ENCODE measurements around the gene EPHA1.

EPHA1 gene

GRCh38 chr7:143374561-143374960 lies 34.1 kb downstream of the EPHA1 start:
- H2AFZ ChIP-seq (ENCODE audit: low read depth, low read length, severe bottlenecking): no peak overlapping the region

DNA sequence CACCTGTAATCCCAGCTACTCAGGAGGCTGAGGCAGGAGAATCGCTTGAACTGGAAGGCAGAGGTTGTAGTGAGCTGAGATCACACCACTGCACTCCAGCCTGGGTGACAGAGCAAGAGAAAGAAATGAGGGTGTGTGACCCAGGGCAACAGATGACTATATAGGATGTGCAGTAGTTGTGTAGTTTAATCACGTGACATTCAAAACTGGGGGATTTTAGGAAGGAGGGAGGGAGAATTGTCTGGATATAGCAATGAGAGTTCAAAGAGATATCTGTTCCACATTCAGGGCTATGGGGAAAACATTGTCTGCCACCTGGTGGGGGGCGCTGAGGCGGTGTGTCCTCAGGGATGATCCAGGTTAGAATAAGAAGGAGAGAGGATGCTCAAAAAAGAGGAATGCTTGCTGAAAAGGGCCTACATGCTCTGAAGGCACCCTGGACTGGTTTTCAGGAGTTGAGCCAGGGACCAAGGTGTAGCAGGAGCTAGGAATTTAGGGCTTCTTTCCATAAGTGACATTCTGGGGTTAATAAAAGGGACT lies 35.3 kb downstream of the EPHA1 start:
- Histone ChIP-seq H3K9me3 (ENCODE audit: insufficient read depth, low read length) (no peaks in the 10 kb centered on the region), H3K4me2 (ENCODE audit: low read depth, low read length, poor library complexity, severe bottlenecking) (no peak overlapping the region), H3K9me2 (replicated peaks; ENCODE audit: insufficient read depth, low read length) (no peaks in the 10 kb centered on the region), H3K79me2 (ENCODE audit: insufficient read depth, low read length) (no peaks in the 10 kb centered on the region), H4K20me1 (ENCODE audit: low read depth, low read length) (no peaks in the 10 kb centered on the region), H3K36me3 (ENCODE audit: low read length) (no peaks in the 10 kb centered on the region), H3K27me3 (ENCODE audit: low read length) (no peaks in the 10 kb centered on the region), H3K27ac (ENCODE audit: low read depth, low read length) (no peak overlapping the region), H3K9ac (ENCODE audit: low read length) (no peak overlapping the region), H2AFZ (ENCODE audit: low read depth, low read length, severe bottlenecking) (no peak overlapping the region), H3F3A (ENCODE audit: insufficient read depth) (no peaks in the 10 kb centered on the region), H3K4me3 (ENCODE audit: insufficient read depth, low read length, poor library complexity, severe bottlenecking) (no peak overlapping the region)
- TF ChIP-seq, protein P1, sequence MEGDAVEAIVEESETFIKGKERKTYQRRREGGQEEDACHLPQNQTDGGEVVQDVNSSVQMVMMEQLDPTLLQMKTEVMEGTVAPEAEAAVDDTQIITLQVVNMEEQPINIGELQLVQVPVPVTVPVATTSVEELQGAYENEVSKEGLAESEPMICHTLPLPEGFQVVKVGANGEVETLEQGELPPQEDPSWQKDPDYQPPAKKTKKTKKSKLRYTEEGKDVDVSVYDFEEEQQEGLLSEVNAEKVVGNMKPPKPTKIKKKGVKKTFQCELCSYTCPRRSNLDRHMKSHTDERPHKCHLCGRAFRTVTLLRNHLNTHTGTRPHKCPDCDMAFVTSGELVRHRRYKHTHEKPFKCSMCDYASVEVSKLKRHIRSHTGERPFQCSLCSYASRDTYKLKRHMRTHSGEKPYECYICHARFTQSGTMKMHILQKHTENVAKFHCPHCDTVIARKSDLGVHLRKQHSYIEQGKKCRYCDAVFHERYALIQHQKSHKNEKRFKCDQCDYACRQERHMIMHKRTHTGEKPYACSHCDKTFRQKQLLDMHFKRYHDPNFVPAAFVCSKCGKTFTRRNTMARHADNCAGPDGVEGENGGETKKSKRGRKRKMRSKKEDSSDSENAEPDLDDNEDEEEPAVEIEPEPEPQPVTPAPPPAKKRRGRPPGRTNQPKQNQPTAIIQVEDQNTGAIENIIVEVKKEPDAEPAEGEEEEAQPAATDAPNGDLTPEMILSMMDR (IDR thresholded peaks at IDR 0.05; ENCODE audit: insufficient read depth, low read length, poor library complexity, severe bottlenecking): no peak
- no peak for TF ChIP-seq EZH2phosphoT487 (conservative IDR thresholded peaks at IDR 0.05; ENCODE audit: low read length)

More at GRCh38 chr7:143374561-143374960, 34.1 kb downstream of the EPHA1 start:
- Histone ChIP-seq H3K4me3 (ENCODE audit: insufficient read depth, low read length, poor library complexity, severe bottlenecking) (no peak overlapping the region), H3K9me2 (replicated peaks; ENCODE audit: insufficient read depth, low read length) (no peaks in the 10 kb centered on the region), H3K9me3 (ENCODE audit: insufficient read depth, low read length) (no peaks in the 10 kb centered on the region), H4K20me1 (ENCODE audit: low read depth, low read length) (no peaks in the 10 kb centered on the region), H3K36me3 (ENCODE audit: low read length) (no peaks in the 10 kb centered on the region), H3K27me3 (ENCODE audit: low read length) (no peaks in the 10 kb centered on the region), H3F3A (ENCODE audit: insufficient read depth) (no peaks in the 10 kb centered on the region), H3K79me2 (ENCODE audit: insufficient read depth, low read length) (no peaks in the 10 kb centered on the region), H3K27ac (ENCODE audit: low read depth, low read length) (no peak overlapping the region), H3K4me2 (ENCODE audit: low read depth, low read length, poor library complexity, severe bottlenecking) (no peak overlapping the region), H3K9ac (ENCODE audit: low read length) (no peak overlapping the region)
- TF ChIP-seq, protein P1 (IDR thresholded peaks at IDR 0.05; ENCODE audit: insufficient read depth, low read length, poor library complexity, severe bottlenecking): no peak
- TF ChIP-seq EZH2phosphoT487 (conservative IDR thresholded peaks at IDR 0.05; ENCODE audit: low read length): no peak

GRCh38 chr7:143372070-143372469 lies 36.6 kb downstream of the EPHA1 start:
- no peak for TF ChIP-seq EZH2phosphoT487 (conservative IDR thresholded peaks at IDR 0.05; ENCODE audit: low read length)
- TF ChIP-seq, protein P1 (IDR thresholded peaks at IDR 0.05; ENCODE audit: insufficient read depth, low read length, poor library complexity, severe bottlenecking): no peak
- H3F3A ChIP-seq (ENCODE audit: insufficient read depth): no peaks in the 10 kb centered on the region
- no peak overlapping the region for H2AFZ ChIP-seq (ENCODE audit: low read depth, low read length, severe bottlenecking)
- H3K79me2 ChIP-seq (ENCODE audit: insufficient read depth, low read length): no peaks in the 10 kb centered on the region
- H3K27me3 ChIP-seq (ENCODE audit: low read length): no peaks in the 10 kb centered on the region
- H3K4me3 ChIP-seq (ENCODE audit: insufficient read depth, low read length, poor library complexity, severe bottlenecking): no peak overlapping the region
- H4K20me1 ChIP-seq (ENCODE audit: low read depth, low read length): no peaks in the 10 kb centered on the region
- no peak overlapping the region for H3K27ac ChIP-seq (ENCODE audit: low read depth, low read length)
- no peaks in the 10 kb centered on the region for H3K9me3 ChIP-seq (ENCODE audit: insufficient read depth, low read length)
- no peak overlapping the region for H3K9ac ChIP-seq (ENCODE audit: low read length)
- H3K36me3 ChIP-seq (ENCODE audit: low read length): no peaks in the 10 kb centered on the region
- no peak overlapping the region for H3K4me2 ChIP-seq (ENCODE audit: low read depth, low read length, poor library complexity, severe bottlenecking)
- H3K9me2 ChIP-seq (replicated peaks; ENCODE audit: insufficient read depth, low read length): no peaks in the 10 kb centered on the region
